Thymus (tissue), 11 donors: ENCODE measurements around the gene FGF9. TPM values are rescaled to one million over a fixed set of nuclear protein-coding genes. Genes with fewer than 3 reads are reported as not detected.

Source experiments
- DNase-seq, 9 donors: peaks; one replicate each; pipeline ENCODE4 v3.0.0-alpha.2; 2013; ENCODE audit warnings: low spot score in 9 of 9, low read depth in 6 of 9, missing footprints in 1 of 9
- H3K27ac ChIP-seq, 2 donors: one replicate each; pipeline ENCODE4 v1.5.1; 2013; ENCODE audit warnings: control low read depth in 1 of 2, low read depth in 1 of 2, low read length in 1 of 2, mild to moderate bottlenecking in 1 of 2, moderate library complexity in 1 of 2
- H3K27me3 ChIP-seq, 2 donors: one replicate each; pipeline ENCODE4 v1.5.1; 2013; ENCODE audit warnings: low read length in 1 of 2; ENCODE audit not compliant: control insufficient read depth in 2 of 2, insufficient read depth in 1 of 2
- H3K36me3 ChIP-seq, 2 donors: one replicate each; pipeline ENCODE4 v1.5.1; 2013; ENCODE audit warnings: low read length in 1 of 2, mild to moderate bottlenecking in 1 of 2, moderate library complexity in 1 of 2; ENCODE audit not compliant: control insufficient read depth in 2 of 2, insufficient read depth in 2 of 2
- H3K4me1 ChIP-seq, 2 donors: one replicate each; pipeline ENCODE4 v1.5.1; 2013; ENCODE audit warnings: low read length in 2 of 2; ENCODE audit not compliant: control insufficient read depth in 2 of 2, insufficient read depth in 2 of 2
- H3K4me3 ChIP-seq, 2 donors: one replicate each; pipeline ENCODE4 v1.5.1; 2013; ENCODE audit warnings: low read length in 2 of 2, control low read depth in 1 of 2, mild to moderate bottlenecking in 1 of 2
- H3K9me3 ChIP-seq, 2 donors: one replicate each; pipeline ENCODE4 v1.5.1; 2013; ENCODE audit warnings: low read length in 1 of 2, mild to moderate bottlenecking in 1 of 2; ENCODE audit not compliant: control insufficient read depth in 2 of 2, insufficient read depth in 1 of 2
- WGBS: extraction: QIAGEN DNeasy Blood & Tissue Kit; methylation state at CpG from one replicate; pipeline ENCODE4 v1.1.7; 2013; 5-methylcytosine and 5-hydroxymethylcytosine counted together
- polyA plus RNA-seq: library from polyadenylated mRNA; stranded (reverse); fragments of 200-250 nt; gene quantifications from one replicate; pipeline ENCODE4 v1.2.3, GENCODE V29; 2013
- total RNA-seq: library from RNA; stranded (reverse); fragments of 120-200 nt; gene quantifications from one replicate; pipeline ENCODE4 v1.2.4, GENCODE V29; 2013
- donor health status: healthy.

FGF9 gene
- total and polyA plus RNA-seq, 2 donors = 0.28 to 0.66 TPM

GRCh38 chr13:21695546-21695945, 24.7 kb downstream of the FGF9 start:
- DNase-seq = no peak
- Histone ChIP-seq H3K9me3 (no peaks in the 10 kb centered on the region), H3K27me3 (no peaks in the 10 kb centered on the region), H3K4me1 (no peaks in the 10 kb centered on the region), H3K27ac (no peak overlapping the region), H3K36me3 (no peaks in the 10 kb centered on the region), H3K4me3 (no peak overlapping the region)
- 91% methylated on average over 4 of the region's 4 CpGs for WGBS

GRCh38 chr13:21696865-21697448, 26.1 kb downstream of the FGF9 start:
- no peak for DNase-seq
- no peaks in the 10 kb centered on the region for H3K27me3 ChIP-seq
- H3K27ac ChIP-seq = no peak overlapping the region
- H3K4me3 ChIP-seq = no peak overlapping the region
- no peaks in the 10 kb centered on the region for H3K4me1 ChIP-seq
- no peaks in the 10 kb centered on the region for H3K9me3 ChIP-seq
- H3K36me3 ChIP-seq = no peaks in the 10 kb centered on the region
- WGBS = 92% methylated on average over 3 of the region's 3 CpGs

GRCh38 chr13:21698817-21699679, 28.2 kb downstream of the FGF9 start:
- WGBS = 88% methylated on average over 5 of the region's 5 CpGs
- H3K9me3 ChIP-seq = no peaks in the 10 kb centered on the region
- no peak overlapping the region for H3K4me3 ChIP-seq
- no peaks in the 10 kb centered on the region for H3K4me1 ChIP-seq
- H3K27me3 ChIP-seq = no peaks in the 10 kb centered on the region
- DNase-seq = no peak
- no peaks in the 10 kb centered on the region for H3K36me3 ChIP-seq
- no peak overlapping the region for H3K27ac ChIP-seq

GRCh38 chr13:21701460-21701859, 30.6 kb downstream of the FGF9 start:
- Histone ChIP-seq H3K27me3 (no peaks in the 10 kb centered on the region), H3K36me3 (no peaks in the 10 kb centered on the region), H3K27ac (no peak overlapping the region), H3K9me3 (no peaks in the 10 kb centered on the region), H3K4me1 (no peaks in the 10 kb centered on the region), H3K4me3 (no peak overlapping the region)
- WGBS = 96% methylated on average over 10 of the region's 10 CpGs
- DNase-seq = no peak

DNA sequence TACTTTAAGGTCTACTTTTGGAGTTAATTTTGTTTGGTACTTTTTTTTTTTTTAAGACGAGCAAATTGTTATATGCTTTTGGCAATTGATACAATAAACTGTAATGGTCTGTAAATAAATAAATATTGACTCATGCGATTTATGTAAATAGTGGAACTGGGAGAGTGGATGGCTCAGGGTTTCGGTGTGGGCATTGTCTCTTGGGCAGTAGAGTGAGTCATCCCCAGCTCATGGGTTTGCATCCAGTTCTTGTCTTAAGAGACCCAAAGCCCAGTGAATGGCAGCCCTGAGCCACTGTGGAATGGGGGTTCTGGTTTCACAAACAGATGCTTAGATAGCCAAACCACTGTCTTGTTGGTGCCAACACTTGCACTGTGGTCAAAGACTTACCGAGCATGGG, 33.0 kb downstream of the FGF9 start:
- WGBS = 94% methylated on average over 4 of the region's 4 CpGs

DNA sequence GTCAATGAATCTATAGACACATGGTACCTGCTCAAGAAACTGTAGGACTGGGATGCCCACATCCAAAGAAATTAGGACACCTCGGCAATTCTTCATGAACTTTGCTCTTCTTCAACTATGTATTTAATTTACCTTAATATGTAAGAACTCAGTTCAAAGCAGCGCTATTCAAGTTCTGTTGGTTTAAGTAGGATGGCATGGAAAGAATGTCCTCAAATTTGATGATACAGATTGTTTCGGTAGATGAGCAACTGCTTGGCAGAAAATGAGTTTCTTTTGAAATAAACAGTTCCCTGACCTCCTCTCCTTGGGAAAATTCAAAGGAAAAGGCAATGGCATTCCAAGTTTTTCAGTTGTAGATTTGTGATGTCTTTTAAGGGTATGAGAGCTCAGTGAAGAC, 36.7 kb downstream of the FGF9 start:
- Histone ChIP-seq H3K27ac (no peak overlapping the region), H3K27me3 (no peaks in the 10 kb centered on the region), H3K9me3 (no peaks in the 10 kb centered on the region), H3K36me3 (no peaks in the 10 kb centered on the region), H3K4me1 (no peaks in the 10 kb centered on the region), H3K4me3 (no peak overlapping the region)
- DNase-seq = no peak
- 97% methylated on average over 3 of the region's 3 CpGs for WGBS

More for the DNA sequence above, 33.0 kb downstream of the FGF9 start:
- H3K27ac ChIP-seq = no peak overlapping the region
- no peaks in the 10 kb centered on the region for H3K9me3 ChIP-seq
- no peaks in the 10 kb centered on the region for H3K4me1 ChIP-seq
- no peaks in the 10 kb centered on the region for H3K27me3 ChIP-seq
- no peak for DNase-seq
- no peaks in the 10 kb centered on the region for H3K36me3 ChIP-seq
- no peak overlapping the region for H3K4me3 ChIP-seq

DNA sequence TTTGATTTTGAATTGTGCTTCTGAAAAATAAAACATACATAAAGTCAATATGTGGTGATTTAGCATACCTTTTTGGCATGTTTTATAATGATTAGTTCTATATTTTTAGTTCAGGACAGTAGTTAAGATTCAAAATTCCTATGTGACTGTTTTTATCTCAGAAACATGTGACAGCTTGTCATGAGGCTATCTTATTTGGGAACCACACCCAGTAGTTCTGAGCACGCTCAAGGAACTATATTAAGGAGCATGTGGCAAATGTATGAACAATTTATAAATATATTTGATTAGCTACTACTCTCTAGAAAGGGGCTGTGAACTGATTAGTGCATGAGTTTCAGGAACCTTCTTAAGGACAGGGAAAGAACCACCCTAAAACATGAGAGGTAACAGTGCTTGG, 38.8 kb downstream of the FGF9 start:
- 86% methylated on average over 1 of the region's 1 CpG for whole genome bisulfite sequencing
- Histone ChIP-seq H3K27ac (no peak overlapping the region), H3K4me3 (no peak overlapping the region), H3K27me3 (no peaks in the 10 kb centered on the region), H3K4me1 (no peaks in the 10 kb centered on the region), H3K9me3 (no peaks in the 10 kb centered on the region), H3K36me3 (no peaks in the 10 kb centered on the region)
- DNase-seq = no peak

DNA sequence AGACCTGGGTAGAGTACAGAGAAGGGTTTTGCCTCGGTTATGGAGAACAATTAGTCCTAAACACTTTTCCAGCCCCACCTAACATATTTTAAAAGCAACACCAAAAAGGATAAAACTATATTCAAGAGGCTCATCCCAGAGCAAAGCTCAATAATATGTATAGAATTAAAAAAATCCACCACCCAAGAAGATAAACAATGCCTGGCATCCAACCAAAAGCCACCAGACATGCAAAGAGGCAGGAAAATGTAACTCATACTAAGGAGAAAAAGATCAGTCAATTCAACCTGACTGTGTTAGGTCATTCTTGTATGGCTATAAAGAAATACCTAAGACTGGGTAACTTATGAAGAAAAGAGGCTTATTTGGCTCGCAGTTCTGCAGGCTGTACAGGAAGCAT, 39.3 kb downstream of the FGF9 start:
- H3K4me3 ChIP-seq = no peak overlapping the region
- H3K9me3 ChIP-seq = no peaks in the 10 kb centered on the region
- H3K4me1 ChIP-seq = no peaks in the 10 kb centered on the region
- H3K27me3 ChIP-seq = no peaks in the 10 kb centered on the region
- no peak overlapping the region for H3K27ac ChIP-seq
- no peak for DNase-seq
- 92% methylated on average over 2 of the region's 2 CpGs for WGBS
- no peaks in the 10 kb centered on the region for H3K36me3 ChIP-seq

DNA sequence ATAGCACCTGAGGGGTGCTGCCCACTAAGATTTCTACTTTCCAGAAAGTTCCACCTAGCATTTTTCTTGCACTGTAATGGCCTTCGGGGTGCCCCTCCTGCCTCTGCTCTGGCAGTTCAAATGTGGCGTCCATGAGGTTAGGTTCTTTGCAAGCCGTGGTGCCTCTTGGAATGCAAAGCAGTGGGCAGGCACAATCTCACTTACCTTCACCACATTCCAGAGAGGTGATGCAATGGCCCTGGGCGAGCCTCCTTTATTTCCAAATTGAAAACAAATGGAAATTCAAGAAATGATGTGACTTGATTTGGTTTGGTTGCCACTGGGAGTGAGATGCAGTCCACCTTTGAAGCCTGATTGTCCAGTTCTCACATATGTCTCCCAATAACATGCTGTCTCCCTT, 46.9 kb downstream of the FGF9 start:
- 71% methylated on average over 4 of the region's 4 CpGs for WGBS
- no peaks in the 10 kb centered on the region for H3K27me3 ChIP-seq
- DNase-seq = no peak
- no peak overlapping the region for H3K27ac ChIP-seq
- no peaks in the 10 kb centered on the region for H3K4me1 ChIP-seq
- no peak overlapping the region for H3K4me3 ChIP-seq
- no peaks in the 10 kb centered on the region for H3K36me3 ChIP-seq
- H3K9me3 ChIP-seq = no peaks in the 10 kb centered on the region
